Effector CD8-positive, alpha-beta T cell (primary cell): ENCODE results near the gene MAT2A.
A peak's percentile ranks its signal among the peaks of the same experiment; 100 is the strongest.
"Not testable (repeated sequence)": the region's sequence is repeated elsewhere in the genome, so short reads cannot be mapped to it uniquely, and the experiment has no call there.

Source experiments
- DNase-seq: peaks from one replicate; lab custom pipeline; 2025; lab: John Stamatoyannopoulos, UW

The MAT2A gene

DNA sequence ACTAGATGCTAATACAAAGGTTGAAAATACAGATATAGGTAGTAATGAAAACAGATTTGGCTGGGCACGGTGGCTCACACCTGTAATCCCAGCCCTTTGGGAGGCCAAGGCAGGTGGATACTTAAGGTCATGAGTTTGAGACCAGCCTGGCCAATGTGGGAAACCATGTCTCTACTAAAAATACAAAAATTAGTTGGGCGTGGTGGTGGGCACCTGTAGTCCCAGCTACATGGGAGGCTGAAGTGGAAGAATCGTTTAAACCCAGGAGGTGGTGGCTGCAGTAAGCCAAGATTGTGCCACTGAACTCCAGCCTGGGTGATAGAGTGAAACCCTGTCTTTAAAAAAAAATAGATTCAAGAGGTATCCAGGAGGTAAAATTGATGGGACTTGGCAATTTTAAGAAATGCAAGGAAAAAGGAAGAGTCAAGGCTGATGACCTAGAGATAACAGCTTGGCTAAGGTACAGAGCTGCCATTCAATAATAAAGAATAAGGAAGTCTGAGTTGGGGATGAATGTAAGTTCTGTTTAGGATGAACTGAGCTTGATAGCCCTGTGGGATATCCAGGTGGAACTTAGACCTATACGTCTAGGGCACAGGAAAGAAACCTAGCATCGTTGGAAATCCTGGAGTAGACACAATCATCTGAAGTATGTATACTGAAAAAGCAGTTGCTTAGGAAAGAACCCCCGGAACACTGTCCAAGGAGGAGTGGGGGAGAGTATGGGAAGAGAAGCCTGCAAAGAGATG, 9.1 kb downstream of the MAT2A start:
- no peak for DNase-seq

- DNase-seq: no peak
These were observed 9.6 kb downstream of the MAT2A start for GRCh38 chr2:85548608-85548900.

DNA sequence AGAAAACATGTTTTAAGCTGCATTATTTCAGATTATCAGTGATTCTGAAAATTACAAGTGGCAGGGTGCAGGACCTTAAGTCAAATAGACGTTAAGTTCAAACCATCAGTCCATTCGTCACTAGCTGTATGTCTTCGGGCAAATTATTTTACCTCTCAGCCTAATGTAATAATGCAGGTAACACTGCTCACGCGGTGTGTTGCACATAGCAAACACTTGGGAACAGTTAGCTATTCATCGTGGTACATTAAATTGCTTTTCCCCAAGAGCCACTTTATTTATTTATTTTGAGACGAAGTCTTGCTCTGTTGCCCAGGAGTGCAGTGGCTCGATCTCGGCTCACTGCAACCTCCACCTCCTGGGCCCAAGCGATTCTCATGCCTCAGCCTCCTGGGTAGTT, 10.1 kb downstream of the MAT2A start:
- no peak for DNase-seq

GRCh38 chr2:85549826-85550225, 10.9 kb downstream of the MAT2A start:
- DNase-seq: no peak

DNA sequence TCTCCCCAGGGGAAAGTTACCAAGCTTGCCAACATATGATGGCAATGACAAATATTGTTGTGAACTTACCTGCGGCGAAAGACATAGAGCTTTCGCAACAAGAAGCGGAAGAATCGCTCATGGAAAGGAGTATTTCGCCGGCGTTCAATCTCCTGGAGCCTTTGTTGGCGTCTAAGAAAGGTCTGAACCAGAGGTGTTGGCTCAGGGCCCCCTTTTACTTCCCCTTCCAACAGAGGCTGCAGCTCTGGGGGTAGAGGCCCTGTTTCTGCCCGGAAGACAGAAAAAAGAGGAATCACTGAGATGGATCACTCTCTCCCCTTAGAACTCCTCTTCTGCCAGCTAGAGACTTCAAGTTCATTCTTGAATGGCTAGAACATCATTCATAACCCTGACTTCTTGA, 11.5 kb downstream of the MAT2A start:
- DNase-seq: no peak

- DNase-seq: peak; percentile 82
These were observed 13.0 kb downstream of the MAT2A start for GRCh38 chr2:85551698-85552678.

DNA sequence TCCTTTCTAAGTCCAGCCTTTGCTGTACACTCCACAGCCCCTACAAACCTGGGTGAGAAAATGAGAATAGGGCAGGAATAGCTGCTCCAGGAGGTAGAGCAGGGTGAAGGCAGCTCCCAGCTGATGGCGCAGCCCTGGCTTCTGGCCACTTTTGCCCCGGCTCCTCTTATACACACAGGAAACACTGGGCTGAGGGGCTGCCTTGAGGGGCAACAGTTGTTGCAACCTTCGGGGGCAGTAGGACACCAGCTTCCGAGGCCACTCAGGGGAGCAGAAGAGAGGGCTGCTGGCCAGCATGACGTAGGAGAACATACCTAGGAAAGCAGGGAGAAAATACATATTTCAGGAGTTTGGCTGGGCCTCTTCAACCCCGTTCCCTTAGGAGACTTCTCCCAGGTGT, 14.2 kb downstream of the MAT2A start:
- DNase-seq: no peak

DNA sequence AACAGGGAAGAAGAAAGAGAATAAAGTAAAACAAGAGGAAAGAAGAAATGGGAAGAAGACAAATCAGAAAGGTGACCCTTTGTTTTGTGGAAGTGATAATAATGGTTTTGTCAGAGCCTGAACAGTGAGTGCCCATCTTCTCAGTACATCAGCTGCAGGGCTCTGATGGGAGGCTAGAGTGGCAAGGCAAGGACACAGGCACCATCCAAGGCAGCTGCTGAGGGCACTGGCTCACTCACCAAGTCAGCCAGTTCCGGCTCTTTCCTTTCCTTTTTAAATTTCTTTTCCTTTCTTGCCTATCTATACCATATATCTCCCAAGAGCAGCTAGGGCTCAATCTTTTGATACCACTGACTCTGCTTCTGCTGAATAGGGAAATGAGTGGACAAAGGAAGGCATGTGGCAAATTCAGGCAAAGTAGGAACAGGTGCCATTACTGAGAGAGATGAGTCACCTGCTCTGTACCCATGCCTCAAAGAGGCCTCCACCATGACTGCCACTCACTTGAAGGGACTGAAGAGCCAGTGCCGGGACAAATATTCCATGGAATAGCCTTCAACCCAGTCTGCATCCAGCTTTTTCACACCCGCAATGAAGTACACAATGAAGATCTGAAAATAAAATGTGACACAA, 16.1 kb downstream of the MAT2A start:
- DNase-seq: no peak

- no peak for DNase-seq
These were observed 18.2 kb downstream of the MAT2A start for GRCh38 chr2:85557130-85557529.

GRCh38 chr2:85558160-85558559, 19.2 kb downstream of the MAT2A start:
- no peak for DNase-seq

DNA sequence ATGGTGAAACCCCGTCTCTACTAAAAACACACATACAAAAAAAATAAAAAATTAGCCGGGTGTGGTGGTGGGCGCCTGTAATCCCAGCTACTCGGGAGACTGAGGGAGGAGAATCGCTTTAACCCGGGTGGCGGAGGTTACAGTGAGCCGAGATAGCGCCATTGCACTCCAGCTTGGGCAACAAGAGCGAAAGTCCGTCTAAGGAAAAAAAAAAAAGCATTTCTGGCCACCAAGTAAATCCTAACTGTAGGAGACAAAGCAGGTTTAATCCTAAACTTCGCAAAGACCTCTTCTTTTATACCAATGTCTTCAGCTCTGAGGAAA, 21.4 kb downstream of the MAT2A start:
- not testable (repeated sequence) for DNase-seq

DNA sequence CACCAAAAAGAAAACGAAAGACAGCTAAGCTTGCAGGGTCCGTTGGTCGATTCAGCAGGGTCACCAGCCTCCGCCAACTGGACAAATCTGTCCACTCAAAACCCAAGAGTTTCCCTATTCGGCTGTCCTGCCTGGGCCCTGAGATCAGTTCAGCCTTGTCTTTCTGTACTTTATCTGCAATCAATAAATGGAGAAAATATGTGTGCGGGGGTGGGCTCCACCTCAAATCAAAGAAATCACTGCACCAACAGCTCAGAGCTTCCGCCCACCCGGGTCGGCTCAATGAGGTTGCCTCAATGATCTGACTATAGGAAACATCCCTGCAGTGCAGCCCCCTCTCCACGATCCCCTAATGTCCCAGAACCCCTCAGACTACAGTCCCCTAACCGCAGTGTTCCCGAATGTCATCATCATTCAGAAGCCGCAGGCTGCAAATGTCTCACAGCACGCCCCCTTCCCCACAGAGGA, 21.9 kb downstream of the MAT2A start:
- DNase-seq: no peak

DNA sequence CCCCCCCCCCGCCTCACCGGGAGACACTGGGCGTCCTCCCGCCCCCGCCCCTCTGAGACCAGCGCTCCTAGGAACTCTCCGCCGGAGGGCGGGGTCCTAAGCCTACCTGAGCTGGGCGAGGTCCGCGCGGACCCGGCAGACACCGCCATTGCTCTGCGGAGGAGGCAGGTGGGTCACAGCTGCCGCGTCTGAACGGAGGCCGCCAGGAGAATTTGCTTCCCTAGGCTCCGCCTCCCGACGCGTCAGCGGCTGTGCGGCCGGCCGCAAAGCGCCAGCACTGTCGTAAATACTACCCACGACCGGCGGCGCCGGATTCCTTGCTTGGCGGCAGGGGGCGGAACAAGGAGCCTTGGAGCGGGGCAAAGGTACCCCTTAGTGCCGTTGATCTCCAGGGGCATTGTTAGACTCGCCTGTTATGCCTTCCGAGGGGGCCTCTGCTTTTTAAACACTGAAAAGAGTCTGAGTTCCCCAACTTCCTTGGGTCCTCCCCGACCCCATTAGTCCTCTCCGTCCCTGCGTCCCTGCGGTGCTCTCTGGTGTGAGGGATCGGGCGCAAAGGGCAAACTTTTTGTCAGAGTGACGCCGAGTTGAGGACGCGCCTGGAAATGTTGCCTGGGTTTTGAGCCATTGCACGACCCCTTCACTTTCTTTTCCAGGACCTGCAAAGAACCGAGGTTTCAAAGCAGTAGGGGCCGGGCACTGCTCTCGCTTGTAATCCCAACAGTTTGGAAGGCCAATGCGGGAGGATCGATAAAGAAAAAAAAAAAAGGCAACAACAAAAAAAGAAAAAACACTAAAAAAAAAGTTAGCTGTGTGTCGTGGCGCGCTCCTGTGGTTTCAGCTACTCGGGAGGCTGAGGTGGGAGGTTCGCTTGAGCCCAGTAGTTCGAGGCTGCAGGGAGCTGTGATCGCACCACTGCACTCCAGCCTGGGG, 22.6 kb downstream of the MAT2A start, which contains the start of gene GGCX:
Gene GGCX (minus strand): TSS at position 214 of the 933 bp plus-strand sequence. CDS start 65 bp downstream, at position 149.
- DNase-seq: peak; percentile 92

DNA sequence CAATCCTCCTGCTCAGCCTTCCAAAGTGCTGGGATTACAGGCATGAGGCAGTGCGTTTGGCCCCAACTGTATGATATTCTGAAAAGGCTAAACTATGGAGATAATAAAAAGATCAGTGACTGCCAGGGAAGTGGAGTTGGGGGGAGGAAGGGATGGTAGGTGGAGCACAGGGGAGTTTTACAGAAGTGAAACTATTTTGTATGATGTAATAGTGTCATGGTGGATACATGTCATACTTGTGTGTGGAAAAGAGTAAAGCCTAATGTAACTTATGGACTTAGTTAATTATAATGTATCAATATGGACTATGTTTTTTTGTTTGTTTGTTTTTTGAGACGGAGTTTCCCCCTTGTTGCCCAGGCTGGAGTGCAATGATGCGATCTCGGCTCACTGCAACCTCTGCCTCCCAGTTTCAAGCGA, 25.2 kb downstream of the MAT2A start:
- DNase-seq: no peak

- DNase-seq: no peak
These were observed 27.3 kb downstream of the MAT2A start for GRCh38 chr2:85566265-85566664.

DNA sequence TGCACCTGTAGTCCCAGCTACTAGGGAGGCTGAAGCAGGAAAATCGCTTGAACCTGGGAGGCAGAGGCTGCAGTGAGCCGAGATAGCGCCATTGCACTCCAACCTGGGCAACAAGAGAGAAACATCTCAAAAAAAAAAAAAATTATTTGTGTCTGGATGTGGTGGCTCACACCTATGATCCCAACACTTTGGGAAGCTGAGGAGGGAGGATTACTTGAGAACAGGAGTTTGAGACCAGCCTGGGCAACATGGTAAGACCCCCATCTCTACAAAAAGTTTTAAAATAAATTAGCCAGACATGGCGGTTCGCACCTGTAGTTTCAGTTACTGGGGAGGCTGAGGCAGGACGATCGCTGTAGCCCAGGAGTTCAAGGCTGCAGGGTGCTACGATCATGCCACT, 36.8 kb downstream of the MAT2A start:
- DNase-seq: no peak

GRCh38 chr2:85577063-85577385, 38.1 kb downstream of the MAT2A start:
- no peak for DNase-seq

GRCh38 chr2:85577386-85578242, 38.6 kb downstream of the MAT2A start, which contains the start of gene VAMP8:
Gene VAMP8, plus strand, starts transcription at chr2:85577586. Its CDS starts 61 bp downstream, at chr2:85577647.
- DNase-seq: peak; percentile 53

DNA sequence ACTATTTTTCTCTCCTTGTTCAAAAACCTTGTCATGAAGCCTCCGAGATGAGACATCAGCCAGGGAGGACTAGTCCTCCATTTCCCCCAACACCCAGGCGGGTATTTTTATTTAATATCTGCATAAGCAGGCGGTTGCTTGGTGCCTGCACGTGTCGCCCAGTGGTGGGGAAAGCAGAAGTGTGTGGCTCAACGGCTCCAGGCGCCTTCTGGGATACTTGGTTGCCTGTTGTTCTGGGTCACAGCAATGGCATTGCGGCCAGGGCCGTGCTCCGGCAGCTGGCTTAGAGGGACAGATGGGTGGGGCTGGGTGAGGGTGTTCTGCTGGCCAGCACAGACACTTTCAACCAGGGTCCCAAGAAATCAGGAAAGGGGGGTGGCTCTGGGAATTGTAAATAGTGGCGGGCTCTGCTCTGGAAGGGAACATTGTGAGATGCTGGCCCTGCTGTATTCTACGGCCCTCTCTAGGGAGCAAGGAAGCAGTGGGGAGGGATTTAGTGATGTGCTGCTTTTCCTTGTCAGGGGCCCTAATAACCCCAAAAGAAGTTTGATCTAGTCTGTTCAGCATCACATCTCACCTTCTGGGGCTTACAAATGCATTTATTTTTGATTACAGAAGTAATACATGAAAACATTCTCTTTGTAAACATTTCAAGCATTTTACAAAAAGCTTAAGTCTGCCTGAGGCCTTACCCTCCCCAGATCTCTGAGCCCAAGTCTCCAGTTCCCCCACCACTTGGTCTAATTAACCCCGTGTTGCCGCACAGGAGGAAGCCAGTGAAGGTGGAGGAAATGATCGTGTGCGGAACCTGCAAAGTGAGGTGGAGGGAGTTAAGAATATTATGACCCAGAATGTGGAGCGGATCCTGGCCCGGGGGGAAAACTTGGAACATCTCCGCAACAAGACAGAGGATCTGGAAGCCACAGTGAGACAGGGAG, 39.5 kb downstream of the MAT2A start:
- DNase-seq: no peak
